Thyroid gland (tissue), 4 donors: ENCODE results near the gene INCENP. TPM values are rescaled to one million over a fixed set of nuclear protein-coding genes. Genes with fewer than 3 reads are reported as not detected.

Experiments
- DNase-seq, 2 donors: peaks; one replicate each; pipeline ENCODE4 v3.0.0-alpha.2; 2019
- H3K27ac ChIP-seq, 3 donors: fragments of 200-600 bp; sonication (generic); 1 replicate in 2 of 3; 2 replicates in 1 of 3; pipeline ENCODE4 v1.5.1; 2016 to 2019; ENCODE audit warnings: mild to moderate bottlenecking in 1 of 3, moderate library complexity in 1 of 3
- H3K27me3 ChIP-seq: fragments of 200-600 bp; sonication (generic); one replicate; pipeline ENCODE4 v1.5.1; 2019
- H3K36me3 ChIP-seq, 2 donors: fragments of 200-600 bp; sonication (generic); one replicate each; pipeline ENCODE4 v1.5.1; 2016 to 2019
- H3K4me1 ChIP-seq, 2 donors: fragments of 200-600 bp; sonication (generic); one replicate each; pipeline ENCODE4 v1.5.1; 2017 to 2019
- H3K4me3 ChIP-seq, 3 donors: fragments of 200-600 bp; sonication (generic); replicated peaks in 1 of 3; 1 replicate in 2 of 3; 2 replicates in 1 of 3; pipeline ENCODE4 v1.5.1; 2016; ENCODE audit warnings: mild to moderate bottlenecking in 1 of 3
- H3K9me3 ChIP-seq: fragments of 200-600 bp; sonication (generic); one replicate; pipeline ENCODE4 v1.5.1; 2017
- POLR2A ChIP-seq, 2 donors: fragments of 450-650 bp; IDR thresholded peaks; one replicate each; pipeline ENCODE4 v1.6.1; 2017; ENCODE audit warnings: antibody characterized with exemption in 2 of 2, mild to moderate bottlenecking in 2 of 2, moderate library complexity in 1 of 2
- WGBS, 2 donors: methylation state at CpG; one replicate each; pipeline ENCODE4 v1.1.5; 2017; 5-methylcytosine and 5-hydroxymethylcytosine counted together
- intact Hi-C: fragments of 100-400 bp; cut with DNase I; formaldehyde crosslinking; loops from one replicate; pipeline ENCODE4 v1.15.1; 2023
- total RNA-seq, 4 donors: library from RNA; depleted of rRNA; stranded (reverse); fragments of >200 nt; gene quantifications; one replicate each; pipeline ENCODE4 v1.2.3, GENCODE V29; 2016
- TF ChIP-seq, protein P1 (sequence below), 6 experiments: fragments of 200-600 bp in 3 of 6; fragments of 450-650 bp in 3 of 6; sonication (generic) in 3 of 6; IDR thresholded peaks; one replicate each; pipeline ENCODE4 v1.5.1; 2016 to 2019; ENCODE audit warnings: antibody characterized with exemption in 6 of 6, mild to moderate bottlenecking in 2 of 6, inconsistent platforms in 1 of 6, moderate library complexity in 1 of 6

Gene INCENP
- total RNA-seq, 4 donors from 2014 or later: 16.9 to 99.4 (median 42.4) TPM

DNA sequence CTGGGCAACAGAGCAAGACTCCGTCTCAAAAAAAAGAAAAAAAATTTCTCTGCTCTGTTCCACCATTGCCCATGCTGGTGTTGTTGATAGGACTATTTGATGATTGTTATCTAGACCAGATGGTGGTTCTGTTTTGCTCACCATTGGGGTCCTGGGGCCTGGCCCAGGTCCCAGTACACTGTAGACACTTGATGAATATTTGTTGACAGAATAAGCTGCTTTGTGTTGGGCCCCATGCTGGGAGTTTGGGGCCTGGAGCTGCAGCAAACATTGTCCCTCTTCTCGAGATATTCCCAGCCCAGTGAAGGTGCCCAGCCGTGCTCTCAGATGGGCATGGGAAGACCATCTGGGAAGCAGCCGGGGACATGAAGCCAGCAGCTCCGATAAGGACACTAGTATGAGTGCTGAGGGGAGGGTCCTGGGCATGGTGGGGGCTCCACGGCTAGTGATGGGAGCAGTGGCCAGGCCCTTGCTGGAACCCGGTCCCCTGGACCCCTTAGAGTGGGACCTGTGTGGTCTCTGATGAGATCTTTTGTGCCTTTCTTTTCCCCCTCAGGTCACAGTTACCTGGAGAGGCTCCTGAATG is 13.6 kb downstream of the INCENP start:
- Histone ChIP-seq H3K27ac (no peak overlapping the region), H3K36me3 (peaks cover 0 to 14% of the 10 kb centered on the region in 2 donors), H3K27me3 (no peaks in the 10 kb centered on the region), H3K4me3 (no peak overlapping the region), H3K4me1 (no peaks in the 10 kb centered on the region), H3K9me3 (no peaks in the 10 kb centered on the region)
- TF ChIP-seq POLR2A (IDR thresholded peaks at IDR 0.05): no peak
- TF ChIP-seq, protein P1, sequence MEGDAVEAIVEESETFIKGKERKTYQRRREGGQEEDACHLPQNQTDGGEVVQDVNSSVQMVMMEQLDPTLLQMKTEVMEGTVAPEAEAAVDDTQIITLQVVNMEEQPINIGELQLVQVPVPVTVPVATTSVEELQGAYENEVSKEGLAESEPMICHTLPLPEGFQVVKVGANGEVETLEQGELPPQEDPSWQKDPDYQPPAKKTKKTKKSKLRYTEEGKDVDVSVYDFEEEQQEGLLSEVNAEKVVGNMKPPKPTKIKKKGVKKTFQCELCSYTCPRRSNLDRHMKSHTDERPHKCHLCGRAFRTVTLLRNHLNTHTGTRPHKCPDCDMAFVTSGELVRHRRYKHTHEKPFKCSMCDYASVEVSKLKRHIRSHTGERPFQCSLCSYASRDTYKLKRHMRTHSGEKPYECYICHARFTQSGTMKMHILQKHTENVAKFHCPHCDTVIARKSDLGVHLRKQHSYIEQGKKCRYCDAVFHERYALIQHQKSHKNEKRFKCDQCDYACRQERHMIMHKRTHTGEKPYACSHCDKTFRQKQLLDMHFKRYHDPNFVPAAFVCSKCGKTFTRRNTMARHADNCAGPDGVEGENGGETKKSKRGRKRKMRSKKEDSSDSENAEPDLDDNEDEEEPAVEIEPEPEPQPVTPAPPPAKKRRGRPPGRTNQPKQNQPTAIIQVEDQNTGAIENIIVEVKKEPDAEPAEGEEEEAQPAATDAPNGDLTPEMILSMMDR (IDR thresholded peaks at IDR 0.05): no peak
- no peak for DNase-seq
- WGBS, 2 donors: 88 to 94% methylated on average over 4 to 6 of the region's 7 CpGs
- intact Hi-C loops: no loop called here

- WGBS, 2 donors: 95 to 96% methylated on average over 8 to 9 of the region's 14 CpGs
- Histone ChIP-seq H3K4me3 (no peak overlapping the region), H3K27ac (no peak overlapping the region), H3K27me3 (no peaks in the 10 kb centered on the region), H3K4me1 (peaks cover 0 to 5% of the 10 kb centered on the region in 2 donors), H3K9me3 (no peaks in the 10 kb centered on the region), H3K36me3 (peaks cover 0 to 14% of the 10 kb centered on the region in 2 donors)
- intact Hi-C loops: no loop called here
- DNase-seq: no peak
- TF ChIP-seq, protein P1 (IDR thresholded peaks at IDR 0.05): no peak
- TF ChIP-seq POLR2A (IDR thresholded peaks at IDR 0.05): no peak
Measured at GRCh38 chr11:62137881-62138629, 14.2 kb downstream of the INCENP start.

DNA sequence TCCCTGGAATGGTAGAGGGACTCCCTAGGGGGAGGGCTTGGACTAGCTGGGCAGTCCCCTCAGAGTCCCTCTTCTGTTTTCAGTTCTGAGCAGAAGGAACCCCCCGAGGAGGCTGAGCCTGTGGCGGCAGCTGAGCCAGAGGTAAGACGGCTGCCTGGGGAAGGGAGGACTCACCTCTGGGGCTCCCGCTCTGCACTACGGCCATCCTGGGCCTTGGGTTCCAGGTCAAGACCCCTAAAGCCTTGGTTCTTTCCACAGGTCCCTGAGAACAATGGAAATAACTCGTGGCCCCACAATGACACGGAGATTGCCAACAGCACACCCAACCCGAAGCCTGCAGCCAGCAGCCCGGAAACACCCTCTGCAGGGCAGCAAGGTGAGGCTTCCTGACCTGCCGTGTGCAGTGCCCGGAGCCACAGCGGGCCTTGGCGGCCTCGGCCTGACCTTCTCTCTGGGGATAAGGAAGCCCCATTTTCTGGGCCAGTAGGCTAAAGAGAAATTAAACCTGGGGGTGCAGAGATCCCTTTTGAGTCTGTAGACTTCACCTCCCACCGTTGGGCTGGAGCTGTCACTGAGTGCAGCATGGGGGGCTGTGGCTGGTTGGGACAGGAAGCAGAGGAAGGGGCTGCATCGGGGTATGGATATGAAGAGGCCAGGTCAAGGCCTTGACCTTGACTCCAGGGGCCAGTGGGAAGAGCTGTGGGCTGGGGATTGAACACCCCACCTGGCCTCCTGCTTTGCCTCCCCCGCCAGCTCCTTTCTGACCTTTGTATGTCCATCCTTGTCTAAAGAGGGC is 15.0 kb downstream of the INCENP start:
- intact Hi-C loops: no loop called here
- no peak overlapping the region for H3K4me3 ChIP-seq
- 92 to 93% methylated on average over 15 to 17 of the region's 17 CpGs for WGBS, 2 donors
- TF ChIP-seq POLR2A (IDR thresholded peaks at IDR 0.05): no peak
- TF ChIP-seq, protein P1 (IDR thresholded peaks at IDR 0.05): no peak
- H3K36me3 ChIP-seq: peaks cover 0 to 14% of the 10 kb centered on the region in 2 donors
- no peaks in the 10 kb centered on the region for H3K9me3 ChIP-seq
- H3K4me1 ChIP-seq: peaks cover 0 to 8% of the 10 kb centered on the region in 2 donors
- H3K27me3 ChIP-seq: no peaks in the 10 kb centered on the region
- DNase-seq: no peak
- no peak overlapping the region for H3K27ac ChIP-seq

GRCh38 chr11:62139526-62140303 is 15.9 kb downstream of the INCENP start:
- intact Hi-C loops: no loop called here
- H3K27ac ChIP-seq: no peak overlapping the region
- no peak for DNase-seq
- H3K27me3 ChIP-seq: no peaks in the 10 kb centered on the region
- no peak for TF ChIP-seq POLR2A (IDR thresholded peaks at IDR 0.05)
- TF ChIP-seq, protein P1 (IDR thresholded peaks at IDR 0.05): no peak
- peaks cover 0 to 17% of the 10 kb centered on the region in 2 donors for H3K36me3 ChIP-seq
- no peaks in the 10 kb centered on the region for H3K9me3 ChIP-seq
- peaks cover 0 to 8% of the 10 kb centered on the region in 2 donors for H3K4me1 ChIP-seq
- no peak overlapping the region for H3K4me3 ChIP-seq
- 95 to 96% methylated on average over 13 to 24 of the region's 24 CpGs for WGBS, 2 donors
